ENCODE data around the gene ENPP1. TPM values are rescaled to one million over a fixed set of nuclear protein-coding genes. Genes with fewer than 3 reads are reported as not detected.

Gene ENPP1
- total and polyA plus RNA-seq, 9 of the 15 experiments (the other 6 are each of a cell fraction or from before 2014, with no cell fraction given): 0.03 to 0.56 (median 0.14) TPM

GRCh38 chr6:131766631-131767030 lies 41.2 kb upstream of the ENPP1 start (continued):
- TF ChIP-seq, protein P1, sequence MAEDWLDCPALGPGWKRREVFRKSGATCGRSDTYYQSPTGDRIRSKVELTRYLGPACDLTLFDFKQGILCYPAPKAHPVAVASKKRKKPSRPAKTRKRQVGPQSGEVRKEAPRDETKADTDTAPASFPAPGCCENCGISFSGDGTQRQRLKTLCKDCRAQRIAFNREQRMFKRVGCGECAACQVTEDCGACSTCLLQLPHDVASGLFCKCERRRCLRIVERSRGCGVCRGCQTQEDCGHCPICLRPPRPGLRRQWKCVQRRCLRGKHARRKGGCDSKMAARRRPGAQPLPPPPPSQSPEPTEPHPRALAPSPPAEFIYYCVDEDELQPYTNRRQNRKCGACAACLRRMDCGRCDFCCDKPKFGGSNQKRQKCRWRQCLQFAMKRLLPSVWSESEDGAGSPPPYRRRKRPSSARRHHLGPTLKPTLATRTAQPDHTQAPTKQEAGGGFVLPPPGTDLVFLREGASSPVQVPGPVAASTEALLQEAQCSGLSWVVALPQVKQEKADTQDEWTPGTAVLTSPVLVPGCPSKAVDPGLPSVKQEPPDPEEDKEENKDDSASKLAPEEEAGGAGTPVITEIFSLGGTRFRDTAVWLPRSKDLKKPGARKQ (CRISPR knock-in tag; IDR thresholded peaks at IDR 0.05): no peak
- TF ChIP-seq ARID4B (CRISPR knock-in tag; IDR thresholded peaks at IDR 0.05) (no peak), TGIF2 (CRISPR knock-in tag; IDR thresholded peaks at IDR 0.05) (no peak), MAFF (IDR thresholded peaks at IDR 0.05; ENCODE audit: low read length) (no peak), ZNF395 (CRISPR knock-in tag; IDR thresholded peaks at IDR 0.05) (no peak), PBX2 (CRISPR knock-in tag; IDR thresholded peaks at IDR 0.05; ENCODE audit: low read depth) (no peak), PBX2 (tag; conservative IDR thresholded peaks at IDR 0.05; ENCODE audit: low read depth) (no peak), HNRNPL (IDR thresholded peaks at IDR 0.05; ENCODE audit: low read depth, low read length) (no peak), CHD1 (IDR thresholded peaks at IDR 0.05; ENCODE audit: low read length) (no peak), RBM25 (IDR thresholded peaks at IDR 0.05; ENCODE audit: low read depth, low read length, severe bottlenecking) (no peak), GABPB1 (CRISPR knock-in tag; IDR thresholded peaks at IDR 0.05) (no peak), BRF1 (IDR thresholded peaks at IDR 0.05; ENCODE audit: borderline replicate concordance, extremely low read depth, insufficient read length) (no peak), PATZ1 (CRISPR knock-in tag; IDR thresholded peaks at IDR 0.05; ENCODE audit: borderline replicate concordance) (no peak), PTTG1 (tag; IDR thresholded peaks at IDR 0.05; ENCODE audit: low read depth) (no peak)

Data from K562 (cell line).